Gastrocnemius medialis (tissue), 4 donors: ENCODE data around the gene NMS. TPM values are rescaled to one million over a fixed set of nuclear protein-coding genes. Genes with fewer than 3 reads are reported as not detected.

Experiments
- ATAC-seq, 2 donors: fragments of 150-250 bp; one replicate each; pipeline ENCODE4 v1.9.1; 2016
- DNase-seq, 2 donors: peaks; one replicate each; pipeline ENCODE4 v3.0.0-alpha.2; 2019
- H3K27ac ChIP-seq, 4 donors: fragments of 200-600 bp; sonication (generic); 1 replicate in 1 of 4; 2 replicates in 3 of 4; pipeline ENCODE4 v1.5.1; 2016 to 2018; ENCODE audit warnings: mild to moderate bottlenecking in 2 of 4, moderate library complexity in 1 of 4
- H3K27me3 ChIP-seq, 3 donors: fragments of 200-600 bp; sonication (generic) in 2 of 3; 1 replicate in 1 of 3; 2 replicates in 2 of 3; pipeline versions ENCODE4 v1.5.1 to v1.6.0; 2016 to 2019; ENCODE audit warnings: mild to moderate bottlenecking in 1 of 3, moderate library complexity in 1 of 3
- H3K36me3 ChIP-seq, 2 donors: fragments of 200-600 bp; sonication (generic) in 1 of 2; one replicate each; pipeline ENCODE4 v1.5.1; 2017 to 2018
- H3K4me1 ChIP-seq, 2 donors: fragments of 200-600 bp; sonication (generic) in 1 of 2; one replicate each; pipeline ENCODE4 v1.5.1; 2016 to 2017; ENCODE audit warnings: mild to moderate bottlenecking in 2 of 2
- H3K4me3 ChIP-seq, 4 donors: fragments of 200-600 bp; sonication (generic) in 3 of 4; 1 replicate in 1 of 4; 2 replicates in 3 of 4; pipeline ENCODE4 v1.5.1; 2016 to 2019; ENCODE audit warnings: mild to moderate bottlenecking in 2 of 4
- H3K9me3 ChIP-seq, 3 donors: fragments of 200-600 bp; sonication (generic) in 2 of 3; 1 replicate in 1 of 3; 2 replicates in 2 of 3; pipeline ENCODE4 v1.5.1; 2016 to 2019
- POLR2A ChIP-seq, 2 donors: fragments of 450-650 bp; IDR thresholded peaks; one replicate each; pipeline ENCODE4 v1.6.1; 2017; ENCODE audit warnings: antibody characterized with exemption in 2 of 2, mild to moderate bottlenecking in 2 of 2, moderate library complexity in 2 of 2
- in situ Hi-C, 4 donors: fragments of 200-750 bp; cut with MboI; loops; one replicate each; pipeline versions ENCODE4 v1.15.0 to v1.8.0; 2017; ENCODE audit warnings: low sequenced_read_pairs in 4 of 4
- intact Hi-C: fragments of 100-400 bp; cut with DNase I; formaldehyde crosslinking; loops from one replicate; pipeline ENCODE4 v1.15.1; 2023; ENCODE audit warnings: low total_unique reads
- total RNA-seq, 4 donors: library from RNA; depleted of rRNA; stranded (reverse); fragments of >200 nt; gene quantifications; one replicate each; pipeline versions ENCODE4 v1.1.0 to v1.2.3, GENCODE V29; 2016
- TF ChIP-seq, protein P1 (sequence below), 5 experiments: fragments of 450-650 bp in 3 of 5; fragments of 200-600 bp in 2 of 5; sonication (generic) in 2 of 5; IDR thresholded peaks in 4 of 5; conservative IDR thresholded peaks in 1 of 5; 1 replicate in 4 of 5; 2 replicates in 1 of 5; pipeline ENCODE4 v1.5.1; 2016 to 2019; ENCODE audit warnings: antibody characterized with exemption in 5 of 5, mild to moderate bottlenecking in 3 of 5, moderate library complexity in 3 of 5

NMS gene
- total RNA-seq, 4 donors from 2014 or later: not detected

DNA sequence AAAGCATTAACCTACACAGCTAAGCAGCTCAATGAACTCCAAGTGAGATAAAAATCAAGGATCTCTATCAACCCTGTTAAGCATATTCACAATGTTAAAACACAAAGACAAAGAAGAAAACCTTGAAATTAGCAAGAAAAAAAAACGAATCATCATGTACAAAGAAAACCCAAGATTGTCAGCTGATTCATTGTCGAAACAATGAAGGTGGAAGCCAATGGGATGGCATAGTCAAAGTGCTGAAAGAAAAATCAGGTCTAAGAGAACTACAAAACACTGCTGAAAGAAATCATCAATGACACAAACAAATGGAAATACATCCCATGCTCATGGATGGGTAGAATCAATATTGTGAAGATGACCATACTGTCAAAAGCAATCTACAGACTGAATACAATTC, 32.5 kb downstream of the NMS start:
- H3K9me3 ChIP-seq: no peaks in the 10 kb centered on the region

DNA sequence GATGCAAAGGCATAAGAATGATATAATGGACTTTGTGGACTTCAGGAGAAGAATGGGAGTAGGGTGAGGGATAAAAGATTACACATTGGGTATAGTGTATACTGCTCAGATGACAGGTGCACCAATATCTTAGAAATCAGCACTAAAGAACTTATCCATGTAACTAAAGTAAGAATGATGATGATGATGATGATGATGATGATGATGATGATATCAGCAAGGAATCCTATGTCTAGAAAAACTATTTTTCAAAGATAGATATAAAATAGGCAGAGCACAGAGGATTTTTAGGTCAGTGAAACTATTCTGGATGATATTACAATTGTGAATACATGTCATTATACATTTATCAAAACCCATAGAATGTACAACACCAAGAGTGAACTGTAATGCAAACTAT, 34.3 kb downstream of the NMS start:
- no peaks in the 10 kb centered on the region for H3K36me3 ChIP-seq
- H3K27me3 ChIP-seq: no peaks in the 10 kb centered on the region
- DNase-seq (no peak), ATAC-seq (no peak)
- H3K4me3 ChIP-seq: no peak overlapping the region
- TF ChIP-seq, protein P1, sequence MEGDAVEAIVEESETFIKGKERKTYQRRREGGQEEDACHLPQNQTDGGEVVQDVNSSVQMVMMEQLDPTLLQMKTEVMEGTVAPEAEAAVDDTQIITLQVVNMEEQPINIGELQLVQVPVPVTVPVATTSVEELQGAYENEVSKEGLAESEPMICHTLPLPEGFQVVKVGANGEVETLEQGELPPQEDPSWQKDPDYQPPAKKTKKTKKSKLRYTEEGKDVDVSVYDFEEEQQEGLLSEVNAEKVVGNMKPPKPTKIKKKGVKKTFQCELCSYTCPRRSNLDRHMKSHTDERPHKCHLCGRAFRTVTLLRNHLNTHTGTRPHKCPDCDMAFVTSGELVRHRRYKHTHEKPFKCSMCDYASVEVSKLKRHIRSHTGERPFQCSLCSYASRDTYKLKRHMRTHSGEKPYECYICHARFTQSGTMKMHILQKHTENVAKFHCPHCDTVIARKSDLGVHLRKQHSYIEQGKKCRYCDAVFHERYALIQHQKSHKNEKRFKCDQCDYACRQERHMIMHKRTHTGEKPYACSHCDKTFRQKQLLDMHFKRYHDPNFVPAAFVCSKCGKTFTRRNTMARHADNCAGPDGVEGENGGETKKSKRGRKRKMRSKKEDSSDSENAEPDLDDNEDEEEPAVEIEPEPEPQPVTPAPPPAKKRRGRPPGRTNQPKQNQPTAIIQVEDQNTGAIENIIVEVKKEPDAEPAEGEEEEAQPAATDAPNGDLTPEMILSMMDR (IDR thresholded peaks at IDR 0.05 in 4 of 5, conservative IDR thresholded peaks at IDR 0.05 in 1 of 5): no peak
- no peak for TF ChIP-seq POLR2A (IDR thresholded peaks at IDR 0.05)
- H3K9me3 ChIP-seq: no peaks in the 10 kb centered on the region
- intact Hi-C loops (no loop called here), in situ Hi-C loops (no loop called here)
- H3K4me1 ChIP-seq: no peaks in the 10 kb centered on the region
- H3K27ac ChIP-seq: no peak overlapping the region

More for the DNA sequence above, 32.5 kb downstream of the NMS start:
- no peak overlapping the region for H3K27ac ChIP-seq
- H3K4me1 ChIP-seq: no peaks in the 10 kb centered on the region
- ATAC-seq: no peak
- no peaks in the 10 kb centered on the region for H3K36me3 ChIP-seq
- H3K27me3 ChIP-seq: no peaks in the 10 kb centered on the region
- TF ChIP-seq POLR2A (IDR thresholded peaks at IDR 0.05): no peak
- TF ChIP-seq, protein P1 (IDR thresholded peaks at IDR 0.05 in 4 of 5, conservative IDR thresholded peaks at IDR 0.05 in 1 of 5): no peak
- in situ Hi-C loops: no loop called here
- DNase-seq: no peak
- no peak overlapping the region for H3K4me3 ChIP-seq
- intact Hi-C loops: no loop called here

DNA sequence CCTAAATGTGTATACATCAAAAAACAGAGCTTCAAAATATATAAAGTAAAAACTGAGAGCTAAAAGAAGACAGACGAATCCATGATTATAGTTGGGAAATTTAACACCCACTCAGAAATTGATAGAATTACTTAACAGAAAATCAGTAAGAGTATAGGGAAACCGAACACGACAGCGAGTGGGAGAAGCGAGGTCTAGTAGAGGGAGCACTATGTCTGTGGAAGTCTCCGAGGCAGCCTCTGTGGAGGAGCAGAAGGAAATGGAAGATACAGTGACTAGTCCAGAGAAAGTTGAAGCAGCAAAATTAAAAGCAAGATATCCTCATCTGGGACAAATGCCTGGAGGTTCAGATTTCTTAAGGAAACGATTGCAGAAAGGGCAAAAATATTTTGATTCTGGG, 38.8 kb downstream of the NMS start:
- Histone ChIP-seq H3K27ac (no peak overlapping the region), H3K9me3 (no peaks in the 10 kb centered on the region), H3K4me3 (no peak overlapping the region), H3K36me3 (no peaks in the 10 kb centered on the region), H3K4me1 (no peaks in the 10 kb centered on the region), H3K27me3 (no peaks in the 10 kb centered on the region)
- TF ChIP-seq, protein P1 (IDR thresholded peaks at IDR 0.05 in 4 of 5, conservative IDR thresholded peaks at IDR 0.05 in 1 of 5): no peak
- TF ChIP-seq POLR2A (IDR thresholded peaks at IDR 0.05): no peak
- in situ Hi-C loops (no loop called here), intact Hi-C loops (no loop called here)
- ATAC-seq (no peak), DNase-seq (no peak)

DNA sequence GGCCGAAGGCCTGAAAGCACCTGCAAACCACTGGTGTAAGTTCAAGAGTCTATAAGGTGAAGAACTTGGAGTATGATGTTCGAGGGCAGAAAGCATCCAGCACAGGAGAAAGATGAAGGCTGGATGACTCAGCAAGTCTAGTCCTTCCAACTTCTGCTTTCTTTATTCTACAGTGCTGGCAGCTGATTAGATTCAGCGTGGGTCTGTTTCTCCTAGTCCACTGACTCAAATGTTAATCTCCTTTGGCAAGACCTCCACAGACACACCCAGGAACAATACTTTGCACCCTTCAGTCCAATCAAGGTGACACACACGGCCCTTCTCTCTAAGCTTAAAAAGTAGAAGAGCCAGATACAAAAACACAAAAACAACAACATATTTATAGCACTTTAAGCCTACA, 43.4 kb downstream of the NMS start:
- in situ Hi-C loops (no loop called here), intact Hi-C loops (no loop called here)
- no peaks in the 10 kb centered on the region for H3K36me3 ChIP-seq
- ATAC-seq (no peak), DNase-seq (no peak)
- TF ChIP-seq POLR2A (IDR thresholded peaks at IDR 0.05): no peak
- TF ChIP-seq, protein P1 (IDR thresholded peaks at IDR 0.05 in 4 of 5, conservative IDR thresholded peaks at IDR 0.05 in 1 of 5): no peak
- no peaks in the 10 kb centered on the region for H3K27me3 ChIP-seq
- H3K9me3 ChIP-seq: no peaks in the 10 kb centered on the region
- no peak overlapping the region for H3K4me3 ChIP-seq
- H3K4me1 ChIP-seq: no peaks in the 10 kb centered on the region
- H3K27ac ChIP-seq: no peak overlapping the region

DNA sequence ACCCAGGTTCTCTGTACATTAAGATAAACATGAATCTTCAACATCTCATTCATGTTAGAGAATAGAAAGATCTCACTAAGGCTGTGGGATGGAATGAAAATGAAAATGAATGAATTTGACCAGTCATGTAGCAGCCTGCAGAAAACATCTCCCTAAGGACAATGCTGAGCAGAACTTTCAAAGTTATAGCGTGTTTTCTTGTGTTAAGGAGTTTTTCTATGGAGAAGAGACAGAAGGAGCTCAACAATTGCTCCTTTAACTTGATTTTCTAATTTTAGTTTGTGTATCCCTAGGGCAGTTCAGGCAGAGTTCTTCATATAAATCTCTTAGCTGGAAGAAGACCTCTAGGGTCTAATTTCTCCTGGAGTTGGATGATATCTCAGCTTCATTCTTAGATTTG, 47.3 kb downstream of the NMS start:
- Histone ChIP-seq H3K36me3 (no peaks in the 10 kb centered on the region), H3K9me3 (no peaks in the 10 kb centered on the region), H3K4me3 (no peak overlapping the region), H3K27ac (no peak overlapping the region), H3K4me1 (no peaks in the 10 kb centered on the region), H3K27me3 (no peaks in the 10 kb centered on the region)
- intact Hi-C loops: no loop called here
- no peak for DNase-seq
- TF ChIP-seq, protein P1 (IDR thresholded peaks at IDR 0.05 in 4 of 5, conservative IDR thresholded peaks at IDR 0.05 in 1 of 5): no peak
- TF ChIP-seq POLR2A (IDR thresholded peaks at IDR 0.05): no peak
- ATAC-seq: no peak
- in situ Hi-C loops: no loop called here
